ENCODE data around the gene NOP10.

DNA sequence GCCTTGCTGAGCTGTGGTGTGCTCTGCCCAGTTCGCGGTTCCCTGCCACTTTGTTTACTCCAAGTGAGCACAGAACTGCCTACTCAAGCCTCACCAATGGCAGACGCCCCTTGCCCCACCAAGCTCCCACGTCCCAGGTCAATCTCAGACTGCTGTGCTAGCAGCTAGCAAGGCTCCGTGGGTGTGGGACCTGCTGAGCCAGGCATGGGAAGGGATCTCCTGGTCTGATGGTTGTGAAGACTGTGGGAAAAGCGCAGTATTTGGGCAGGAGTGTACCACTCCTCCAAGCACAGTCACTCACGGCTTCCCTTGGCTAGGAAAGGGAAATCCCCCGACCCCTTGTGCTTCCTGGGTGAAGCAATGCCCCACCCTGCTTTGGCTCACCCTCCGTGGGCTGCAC lies 50.3 kb downstream of the NOP10 start:
- TF ChIP-seq, protein P1, sequence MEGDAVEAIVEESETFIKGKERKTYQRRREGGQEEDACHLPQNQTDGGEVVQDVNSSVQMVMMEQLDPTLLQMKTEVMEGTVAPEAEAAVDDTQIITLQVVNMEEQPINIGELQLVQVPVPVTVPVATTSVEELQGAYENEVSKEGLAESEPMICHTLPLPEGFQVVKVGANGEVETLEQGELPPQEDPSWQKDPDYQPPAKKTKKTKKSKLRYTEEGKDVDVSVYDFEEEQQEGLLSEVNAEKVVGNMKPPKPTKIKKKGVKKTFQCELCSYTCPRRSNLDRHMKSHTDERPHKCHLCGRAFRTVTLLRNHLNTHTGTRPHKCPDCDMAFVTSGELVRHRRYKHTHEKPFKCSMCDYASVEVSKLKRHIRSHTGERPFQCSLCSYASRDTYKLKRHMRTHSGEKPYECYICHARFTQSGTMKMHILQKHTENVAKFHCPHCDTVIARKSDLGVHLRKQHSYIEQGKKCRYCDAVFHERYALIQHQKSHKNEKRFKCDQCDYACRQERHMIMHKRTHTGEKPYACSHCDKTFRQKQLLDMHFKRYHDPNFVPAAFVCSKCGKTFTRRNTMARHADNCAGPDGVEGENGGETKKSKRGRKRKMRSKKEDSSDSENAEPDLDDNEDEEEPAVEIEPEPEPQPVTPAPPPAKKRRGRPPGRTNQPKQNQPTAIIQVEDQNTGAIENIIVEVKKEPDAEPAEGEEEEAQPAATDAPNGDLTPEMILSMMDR (IDR thresholded peaks at IDR 0.05), result no peak
- no peak for TF ChIP-seq POLR2A (IDR thresholded peaks at IDR 0.05)

All from heart left ventricle (tissue), 13 donors.